ENCODE data around the gene OR13C3. TPM values are rescaled to one million over a fixed set of nuclear protein-coding genes. Genes with fewer than 3 reads are reported as not detected.

The OR13C3 gene
- total and polyA plus RNA-seq, 9 of the 15 experiments (the other 6 are each of a cell fraction or from before 2014, with no cell fraction given): not detected

DNA sequence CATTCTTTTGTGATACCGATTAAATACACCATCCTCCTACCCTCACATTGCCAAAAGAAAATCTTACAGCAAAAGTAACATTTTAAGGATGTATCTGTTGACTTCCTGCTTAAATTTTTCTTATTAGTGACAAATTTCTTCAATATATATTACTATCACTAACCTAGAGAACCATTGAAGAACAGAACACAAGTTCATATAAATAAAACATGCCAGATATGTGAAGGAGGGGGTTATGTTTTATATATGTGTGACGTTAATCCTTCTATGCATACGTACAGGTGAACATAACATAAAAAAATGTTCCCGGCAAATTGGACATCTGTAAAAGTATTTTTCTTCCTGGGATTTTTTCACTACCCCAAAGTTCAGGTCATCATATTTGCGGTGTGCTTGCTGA is 32.7 kb downstream of the OR13C3 start, which contains the start of gene OR13F1:
OR13F1 (plus strand) TSS at position 301 of the 400 bp plus-strand sequence; CDS start at position 301, 0 bp downstream.
- ChIA-PET CTCF (ENCODE audit: low intra/inter-chr PET ratio) (no interaction called here), POLR2A (no interaction called here)
- Histone ChIP-seq H3K9me3 (replicated peaks; ENCODE audit: control insufficient read depth, insufficient read depth, low read depth, low read length) (no peaks in the 10 kb centered on the region), H3K4me1 (replicated peaks in 1 of 2; ENCODE audit: control insufficient read depth in 2 of 2, insufficient read depth in 2 of 2, low read length in 2 of 2) (no peaks in the 10 kb centered on the region), H3K79me2 (ENCODE audit: control insufficient read depth, insufficient read depth, low read length) (no peaks in the 10 kb centered on the region), H3K4me2 (ENCODE audit: insufficient read depth, low read length) (no peak within 1 kb of the TSS), H3K9me1 (ENCODE audit: control insufficient read depth, insufficient read depth, low read length) (no peaks in the 10 kb centered on the region), H3K9ac (ENCODE audit: insufficient read depth in 1 of 2, low read depth in 2 of 2, low read length in 2 of 2) (no peak within 1 kb of the TSS), H3K27me3 (ENCODE audit: control insufficient read depth in 2 of 2, insufficient read depth in 2 of 2, low read length in 2 of 2) (no peaks in the 10 kb centered on the region), H3K36me3 (ENCODE audit: control insufficient read depth, insufficient read depth, low read length) (no peaks in the 10 kb centered on the region), H2AFZ (ENCODE audit: low read depth, low read length) (no peak within 1 kb of the TSS), H3K4me3 (no peak within 1 kb of the TSS), H4K20me1 (replicated peaks; ENCODE audit: control insufficient read depth, insufficient read depth, low read length) (no peaks in the 10 kb centered on the region), H3K27ac (ENCODE audit: extremely low read depth, low read depth, low read length) (no peak within 1 kb of the TSS)
- no TSS peak for BruUV-seq (replicated peaks)
- TF ChIP-seq NR3C1 (CRISPR knock-in tag; IDR thresholded peaks at IDR 0.05): no peak
- TF ChIP-seq RBFOX2 (IDR thresholded peaks at IDR 0.05; ENCODE audit: low read depth, low read length): no peak
- no peak for TF ChIP-seq ZNF165 (CRISPR knock-in tag; IDR thresholded peaks at IDR 0.05; ENCODE audit: borderline replicate concordance)
- TF ChIP-seq XRCC4 (IDR thresholded peaks at IDR 0.05; ENCODE audit: extremely low read depth, insufficient read depth, insufficient read length): no peak
- no peak for TF ChIP-seq EHMT2 (IDR thresholded peaks at IDR 0.05)
- no peak for TF ChIP-seq FUS (optimal IDR thresholded peaks at IDR 0.05; ENCODE audit: low read depth, low read length)
- TF ChIP-seq NR2C1 (IDR thresholded peaks at IDR 0.05): no peak
- TF ChIP-seq NR2C1 (tag; IDR thresholded peaks at IDR 0.05): no peak
- TF ChIP-seq ZBTB7A (IDR thresholded peaks at IDR 0.05; ENCODE audit: borderline replicate concordance, control insufficient read depth, low read depth, low read length): no peak
- TF ChIP-seq, protein P1, sequence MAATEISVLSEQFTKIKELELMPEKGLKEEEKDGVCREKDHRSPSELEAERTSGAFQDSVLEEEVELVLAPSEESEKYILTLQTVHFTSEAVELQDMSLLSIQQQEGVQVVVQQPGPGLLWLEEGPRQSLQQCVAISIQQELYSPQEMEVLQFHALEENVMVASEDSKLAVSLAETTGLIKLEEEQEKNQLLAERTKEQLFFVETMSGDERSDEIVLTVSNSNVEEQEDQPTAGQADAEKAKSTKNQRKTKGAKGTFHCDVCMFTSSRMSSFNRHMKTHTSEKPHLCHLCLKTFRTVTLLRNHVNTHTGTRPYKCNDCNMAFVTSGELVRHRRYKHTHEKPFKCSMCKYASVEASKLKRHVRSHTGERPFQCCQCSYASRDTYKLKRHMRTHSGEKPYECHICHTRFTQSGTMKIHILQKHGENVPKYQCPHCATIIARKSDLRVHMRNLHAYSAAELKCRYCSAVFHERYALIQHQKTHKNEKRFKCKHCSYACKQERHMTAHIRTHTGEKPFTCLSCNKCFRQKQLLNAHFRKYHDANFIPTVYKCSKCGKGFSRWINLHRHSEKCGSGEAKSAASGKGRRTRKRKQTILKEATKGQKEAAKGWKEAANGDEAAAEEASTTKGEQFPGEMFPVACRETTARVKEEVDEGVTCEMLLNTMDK (IDR thresholded peaks at IDR 0.05; ENCODE audit: borderline replicate concordance, insufficient read depth, low read depth, low read length, poor library complexity, severe bottlenecking): no peak
- TF ChIP-seq TSC22D4 (tag; IDR thresholded peaks at IDR 0.05): no peak
- TF ChIP-seq CSDE1 (IDR thresholded peaks at IDR 0.05): no peak
- no peak for FAIRE-seq
- no peak for DNase-seq (ENCODE audit: extremely low read depth in 1 of 4, low spot score in 3 of 4)
- intact Hi-C loops (cut with micrococcal nuclease) (no loop called here), in situ Hi-C loops (cut with MboI) (no loop called here)
- WGBS (ENCODE audit: insufficient coverage, low coverage, missing lambda C conversion rate): 0% methylated on average over 5 of the region's 5 CpGs
- no peak for ATAC-seq
